Subcutaneous adipose tissue (tissue), 4 donors: ENCODE data around the gene RBFOX2. TPM values are rescaled to one million over a fixed set of nuclear protein-coding genes. Genes with fewer than 3 reads are reported as not detected.

Experiments used
- total RNA-seq, 4 donors: library from RNA; depleted of rRNA; stranded (reverse); fragments of >200 nt; gene quantifications; one replicate each; pipeline ENCODE4 v1.1.0, GENCODE V29; 2016
- TF ChIP-seq, protein P1 (sequence below): fragments of 450-650 bp; IDR thresholded peaks from one replicate; pipeline ENCODE4 v1.5.1; 2016; ENCODE audit warnings: low read depth, mild to moderate bottlenecking, control low read depth, antibody characterized with exemption, moderate library complexity

RBFOX2 gene
- total RNA-seq, 4 donors from 2014 or later, result 46.7 to 64.1 (median 51.5) TPM

DNA sequence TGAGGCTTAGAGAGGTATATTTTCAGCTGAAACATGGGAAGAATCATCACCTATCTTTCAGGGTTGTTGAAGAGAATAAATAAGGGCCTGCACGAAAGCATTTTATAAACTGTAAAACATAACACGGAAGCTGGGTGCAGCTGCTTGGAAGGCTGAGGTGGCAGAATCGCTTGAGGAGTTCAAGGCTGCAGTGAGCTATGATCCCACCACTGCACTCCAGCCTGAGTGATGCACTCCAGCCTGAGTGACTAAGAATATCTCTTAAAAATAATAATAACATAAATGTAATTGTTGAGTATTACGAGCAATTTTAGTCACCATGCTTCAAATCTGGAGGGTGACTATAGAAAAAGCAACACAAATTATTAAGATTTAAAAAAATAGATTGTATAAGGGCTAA is 16.3 kb downstream of the RBFOX2 start:
- TF ChIP-seq, protein P1, sequence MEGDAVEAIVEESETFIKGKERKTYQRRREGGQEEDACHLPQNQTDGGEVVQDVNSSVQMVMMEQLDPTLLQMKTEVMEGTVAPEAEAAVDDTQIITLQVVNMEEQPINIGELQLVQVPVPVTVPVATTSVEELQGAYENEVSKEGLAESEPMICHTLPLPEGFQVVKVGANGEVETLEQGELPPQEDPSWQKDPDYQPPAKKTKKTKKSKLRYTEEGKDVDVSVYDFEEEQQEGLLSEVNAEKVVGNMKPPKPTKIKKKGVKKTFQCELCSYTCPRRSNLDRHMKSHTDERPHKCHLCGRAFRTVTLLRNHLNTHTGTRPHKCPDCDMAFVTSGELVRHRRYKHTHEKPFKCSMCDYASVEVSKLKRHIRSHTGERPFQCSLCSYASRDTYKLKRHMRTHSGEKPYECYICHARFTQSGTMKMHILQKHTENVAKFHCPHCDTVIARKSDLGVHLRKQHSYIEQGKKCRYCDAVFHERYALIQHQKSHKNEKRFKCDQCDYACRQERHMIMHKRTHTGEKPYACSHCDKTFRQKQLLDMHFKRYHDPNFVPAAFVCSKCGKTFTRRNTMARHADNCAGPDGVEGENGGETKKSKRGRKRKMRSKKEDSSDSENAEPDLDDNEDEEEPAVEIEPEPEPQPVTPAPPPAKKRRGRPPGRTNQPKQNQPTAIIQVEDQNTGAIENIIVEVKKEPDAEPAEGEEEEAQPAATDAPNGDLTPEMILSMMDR, result no peak

DNA sequence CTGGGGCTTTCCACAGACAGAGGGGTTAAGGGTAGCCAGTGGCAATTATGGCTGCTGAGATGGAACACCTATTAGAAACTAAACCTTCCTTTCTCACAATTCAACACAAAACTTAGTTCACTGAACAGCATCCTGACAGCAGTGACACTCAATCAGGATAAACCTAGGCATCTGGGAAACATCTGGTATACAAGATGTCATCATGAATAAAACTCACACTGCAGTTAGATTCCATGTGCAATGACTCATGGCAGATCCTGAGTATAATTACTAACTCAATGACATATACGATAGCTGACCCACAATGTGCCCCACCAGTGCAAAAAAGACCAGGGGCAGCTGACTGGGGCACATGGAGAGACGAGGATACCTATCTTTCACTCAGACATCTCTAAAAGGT is 17.7 kb downstream of the RBFOX2 start:
- TF ChIP-seq, protein P1, result no peak

DNA sequence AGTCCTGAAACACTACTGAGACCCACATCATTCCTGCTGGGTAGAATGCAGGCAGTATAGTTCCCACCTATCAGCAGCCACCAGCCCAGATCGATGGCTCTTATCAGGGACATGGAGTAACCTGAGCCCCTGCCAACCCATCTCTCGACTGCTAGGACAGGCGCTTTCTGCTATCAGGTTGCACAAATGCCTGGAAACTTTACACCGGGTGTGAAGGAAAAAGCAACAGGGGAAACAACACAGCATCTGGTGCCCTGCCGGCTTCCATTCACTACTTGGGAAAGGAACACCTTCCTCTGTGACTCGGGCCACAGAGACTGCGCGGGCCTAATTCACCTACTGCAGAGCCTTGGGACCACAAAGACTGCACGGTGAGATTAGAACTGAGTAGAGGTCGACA is 18.5 kb downstream of the RBFOX2 start:
- TF ChIP-seq, protein P1, result no peak

DNA sequence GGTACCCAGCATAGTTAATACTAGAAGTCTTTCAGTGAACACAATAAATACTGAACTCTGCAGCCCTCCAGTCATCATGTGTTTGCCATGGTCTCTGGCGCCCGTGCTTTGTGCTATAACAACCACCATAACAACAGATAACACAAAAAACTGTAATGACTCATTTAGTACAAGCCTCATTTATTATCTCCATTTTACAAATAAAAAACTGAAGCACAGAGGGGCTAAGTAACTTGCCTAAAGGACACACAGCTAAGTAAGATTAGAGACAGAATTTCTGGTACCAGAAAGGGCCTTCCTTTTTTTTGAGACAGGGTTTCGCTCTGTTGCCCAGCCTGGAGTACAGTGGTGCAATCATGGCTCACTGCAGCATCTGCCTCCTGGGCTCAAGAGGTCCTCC is 19.5 kb downstream of the RBFOX2 start:
- TF ChIP-seq, protein P1, result no peak

DNA sequence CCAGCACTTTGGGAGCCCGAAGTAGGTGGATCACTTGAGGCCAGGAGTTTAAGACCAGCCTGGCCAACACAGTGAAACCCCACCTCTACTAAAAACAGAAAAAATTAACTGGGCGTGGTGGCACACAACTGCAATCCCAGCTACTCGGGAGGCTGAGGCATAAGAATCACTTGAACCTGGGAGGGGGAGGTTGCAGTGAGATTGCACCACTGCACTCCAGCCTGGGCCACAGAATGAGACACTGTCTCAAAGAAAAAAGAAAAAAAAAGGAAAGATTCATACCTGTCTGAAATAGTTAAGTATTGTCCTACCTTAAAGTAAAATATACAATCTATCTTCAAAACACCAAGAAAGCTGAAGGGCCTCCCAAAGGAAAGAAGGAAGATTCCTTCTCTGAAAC is 20.1 kb downstream of the RBFOX2 start:
- TF ChIP-seq, protein P1, result no peak

DNA sequence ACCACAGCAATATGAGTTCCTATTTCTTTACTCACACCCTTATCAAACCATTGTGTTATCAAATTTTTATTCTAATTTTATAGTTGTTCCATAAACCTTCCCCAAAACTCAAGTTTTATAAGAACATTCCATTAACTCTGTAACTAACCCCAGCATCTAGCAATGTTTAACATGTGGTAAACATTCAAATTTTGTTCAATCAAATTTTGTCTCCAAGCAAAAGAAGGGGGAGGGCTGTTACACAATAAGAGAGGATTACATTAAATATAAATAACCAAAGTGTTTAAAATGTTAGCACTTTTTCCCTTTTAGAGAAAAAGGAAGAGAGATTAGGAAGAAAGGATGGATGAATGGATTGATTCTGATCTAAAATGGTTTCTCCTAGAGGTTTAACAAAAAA is 20.5 kb downstream of the RBFOX2 start:
- TF ChIP-seq, protein P1, result no peak

DNA sequence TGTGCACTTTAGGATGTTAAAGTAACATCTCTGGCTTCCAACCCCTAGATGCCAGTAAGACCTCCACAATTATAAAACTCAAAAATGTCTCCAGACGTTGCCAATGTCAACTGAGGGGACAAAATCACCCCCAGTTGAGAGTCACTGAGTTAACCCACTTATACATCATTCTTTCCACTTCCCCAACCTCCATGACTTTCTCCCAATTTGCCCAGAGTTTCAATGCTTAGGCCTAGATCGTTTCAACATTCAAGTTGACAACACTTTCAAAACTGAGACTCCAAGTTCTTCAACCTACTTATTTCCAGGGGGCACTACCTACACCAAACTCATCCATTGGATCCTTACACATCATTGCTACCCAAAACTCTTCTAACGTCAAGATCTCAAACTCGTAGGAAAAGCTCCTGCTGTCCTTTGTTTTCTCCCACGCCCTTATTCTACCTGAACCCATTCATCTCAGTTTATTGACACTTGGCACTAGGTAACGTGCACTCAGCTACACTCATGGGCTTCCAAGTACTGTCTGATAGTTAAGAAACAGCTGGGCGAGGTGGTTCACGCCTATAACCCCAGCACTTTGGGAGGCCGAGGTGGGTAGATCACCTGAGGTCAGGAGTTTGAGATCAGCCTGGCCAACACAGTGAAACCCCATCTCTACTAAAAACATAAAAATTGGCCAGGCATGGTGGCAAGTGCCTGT is 24.5 kb downstream of the RBFOX2 start:
- TF ChIP-seq, protein P1, result no peak
